Measurements from ENCODE around the gene EPHB1.

- TF ChIP-seq POLR2A (IDR thresholded peaks at IDR 0.05; ENCODE audit: low read depth, low read length) (no peak), TAF1 (IDR thresholded peaks at IDR 0.05; ENCODE audit: low read depth, low read length) (no peak)
Observed at GRCh38 chr3:135020181-135020580, 225.1 kb downstream of the EPHB1 start.

All from GM12891 (cell line).